ENCODE results near the gene ASXL1. TPM values are rescaled to one million over a fixed set of nuclear protein-coding genes. Genes with fewer than 3 reads are reported as not detected.
"Not testable (repeated sequence)": the region's sequence is repeated elsewhere in the genome, so short reads cannot be mapped to it uniquely, and the experiment has no call there.

ASXL1 gene
- total RNA-seq, 1 donor from 2014 or later = 27.0 TPM

- DNase-seq (ENCODE audit: low read depth) = no peak
These were observed 2.2 kb downstream of the ASXL1 start for GRCh38 chr20:32360333-32360634.

- DNase-seq (ENCODE audit: low read depth) = no peak
These were observed 4.8 kb downstream of the ASXL1 start for GRCh38 chr20:32362901-32363364.

- no peak for DNase-seq (ENCODE audit: low read depth)
These were observed 5.4 kb downstream of the ASXL1 start for GRCh38 chr20:32363492-32363891.

DNA sequence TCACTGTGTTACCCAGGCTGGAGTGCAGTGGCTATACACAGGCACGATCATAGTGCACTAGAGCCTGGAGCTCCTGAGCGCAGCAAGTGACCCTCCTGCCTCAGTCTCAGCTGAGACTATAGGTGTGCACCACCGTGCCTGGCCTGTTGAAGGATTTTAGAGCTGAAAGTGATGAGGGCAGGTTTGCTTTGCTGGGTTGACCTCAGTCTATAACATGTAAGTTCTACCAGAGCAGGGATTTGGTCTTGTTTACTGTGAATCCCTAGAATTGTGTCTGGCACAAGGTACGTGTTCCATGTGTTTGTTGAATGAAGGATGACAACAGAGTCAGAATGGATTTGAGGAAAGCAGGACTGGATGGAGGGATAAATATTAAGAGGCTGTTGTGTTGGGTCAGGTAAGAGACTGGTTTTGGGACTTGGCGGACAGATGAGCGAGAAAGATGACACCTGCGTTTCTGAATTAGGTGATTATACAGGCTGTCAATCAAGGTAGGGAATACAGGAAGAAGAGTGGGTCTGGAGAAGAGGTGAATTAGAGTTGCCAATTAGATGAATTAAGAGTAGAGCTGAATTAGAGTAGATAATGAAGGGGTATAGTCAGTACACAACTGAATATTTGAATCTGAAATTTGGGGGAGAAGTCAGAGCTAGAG lies 6.5 kb downstream of the ASXL1 start:
- no peak for DNase-seq (ENCODE audit: low read depth)

DNA sequence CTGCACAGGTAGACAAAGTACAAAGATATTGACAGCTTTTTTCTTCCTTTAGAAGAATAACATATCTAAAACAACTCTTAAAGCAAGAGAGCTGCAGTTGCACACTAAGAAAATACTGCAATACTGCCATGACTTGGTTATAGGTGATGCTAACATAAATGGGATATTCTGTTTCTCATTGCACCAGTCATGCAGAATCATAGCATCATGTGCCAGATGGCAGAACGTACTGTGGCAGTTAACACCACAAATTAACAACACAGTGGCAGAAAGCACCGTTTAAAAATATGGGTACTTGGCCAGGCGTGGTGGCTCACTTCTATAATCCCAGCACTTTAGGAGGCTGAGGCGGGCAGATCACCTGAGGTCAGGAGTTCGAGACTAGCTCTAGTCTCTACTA lies 7.4 kb downstream of the ASXL1 start:
- no peak for DNase-seq (ENCODE audit: low read depth)

DNA sequence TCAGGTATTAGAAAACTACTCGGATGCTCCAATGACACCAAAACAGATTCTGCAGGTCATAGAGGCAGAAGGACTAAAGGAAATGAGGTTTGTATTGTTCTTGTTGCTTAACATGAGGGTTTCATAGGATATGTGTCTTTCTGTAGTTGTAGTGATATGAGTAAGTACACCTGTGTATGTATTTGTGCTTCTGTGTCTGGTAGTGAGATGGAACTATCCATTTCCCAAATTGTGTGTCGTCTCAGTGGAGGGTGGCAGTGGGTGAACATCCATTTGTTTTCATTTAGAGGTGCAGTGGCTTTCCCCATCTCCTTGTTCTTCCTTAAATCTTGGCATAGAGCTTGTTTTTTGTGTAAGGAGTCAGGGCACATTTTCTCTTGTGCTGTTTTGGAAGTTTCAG lies 8.2 kb downstream of the ASXL1 start:
- no peak for DNase-seq (ENCODE audit: low read depth)

DNA sequence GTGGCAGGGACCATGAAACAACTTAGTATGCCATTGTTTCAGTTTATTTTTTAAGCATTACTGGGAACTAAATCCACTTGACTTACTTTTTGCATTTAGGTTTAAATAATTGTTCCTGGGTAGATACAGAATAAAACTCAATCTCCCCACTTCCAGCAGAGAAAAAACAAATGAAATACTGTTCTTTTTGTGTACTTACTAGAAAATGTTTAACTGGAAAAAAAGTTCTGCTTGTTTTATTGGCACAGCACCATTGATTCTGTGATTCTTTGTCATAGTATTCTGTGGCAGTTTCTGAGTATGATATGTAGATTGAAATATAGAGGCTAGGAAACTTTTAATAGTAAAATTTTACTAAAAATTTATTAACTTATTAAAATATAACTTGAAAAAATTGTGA lies 10.2 kb downstream of the ASXL1 start:
- DNase-seq (ENCODE audit: low read depth) = no peak

- DNase-seq (ENCODE audit: low read depth) = no peak
These were observed 10.8 kb downstream of the ASXL1 start for GRCh38 chr20:32368925-32369324.

DNA sequence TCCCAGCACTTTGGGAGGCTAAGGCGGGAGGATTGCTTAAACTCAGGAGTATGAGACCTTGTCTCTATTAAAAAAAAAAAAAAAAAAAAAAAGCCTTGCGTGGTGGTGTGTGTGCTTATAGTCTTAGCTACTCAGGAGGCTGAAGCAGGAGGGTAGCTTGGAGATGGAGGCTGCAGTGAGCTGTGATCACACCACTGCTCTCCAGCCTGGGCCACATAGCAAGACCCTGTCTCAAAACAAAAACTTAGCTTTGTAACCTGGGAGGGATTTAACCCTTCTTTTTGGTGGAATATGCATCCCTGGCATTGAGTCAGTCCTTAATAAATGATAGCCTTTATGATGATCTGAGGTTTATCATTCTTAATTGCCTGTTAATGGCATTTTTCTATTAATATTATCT lies 12.8 kb downstream of the ASXL1 start:
- DNase-seq (ENCODE audit: low read depth) = no peak

DNA sequence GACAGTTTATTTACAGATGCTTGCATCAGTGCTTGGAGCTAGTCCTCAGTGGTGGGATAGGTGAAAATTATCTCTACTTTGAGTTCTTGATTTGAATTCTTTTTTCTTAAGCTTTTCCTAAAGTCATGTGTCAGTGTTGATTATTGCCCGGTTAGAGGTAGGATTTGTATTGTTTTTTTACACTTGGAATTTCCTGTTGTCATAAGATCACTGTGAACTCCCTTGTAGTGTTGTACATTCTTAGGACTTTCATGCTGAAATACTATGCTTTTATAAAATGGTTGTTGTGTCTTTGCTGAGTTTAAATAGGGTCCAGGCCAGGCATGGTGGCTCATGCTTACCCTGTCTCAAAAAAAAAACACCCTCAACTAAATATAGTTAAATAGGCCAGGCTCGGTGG lies 20.3 kb downstream of the ASXL1 start:
- no peak for DNase-seq (ENCODE audit: low read depth)

DNA sequence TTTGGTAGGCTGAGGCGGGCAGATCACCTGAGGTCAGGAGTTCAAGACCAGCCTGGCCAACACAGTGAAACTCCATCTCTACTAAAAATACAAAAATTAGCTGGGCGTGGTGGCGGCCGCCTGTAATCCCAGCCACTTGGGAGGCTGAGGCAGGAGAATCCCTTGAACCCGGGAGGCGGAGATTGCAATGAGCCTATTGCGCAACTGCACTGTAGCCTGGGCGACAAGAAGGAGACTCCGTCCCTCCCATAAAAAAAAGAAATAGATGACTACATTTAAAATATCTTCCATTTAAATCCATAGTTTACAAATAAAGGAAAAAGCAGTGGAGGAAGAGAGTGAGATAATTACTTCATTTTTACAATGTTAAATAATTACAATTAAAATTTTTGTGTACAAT lies 21.9 kb downstream of the ASXL1 start:
- DNase-seq (ENCODE audit: low read depth) = not testable (repeated sequence)

- DNase-seq (ENCODE audit: low read depth) = no peak
These were observed 22.6 kb downstream of the ASXL1 start for GRCh38 chr20:32380745-32381144.

DNA sequence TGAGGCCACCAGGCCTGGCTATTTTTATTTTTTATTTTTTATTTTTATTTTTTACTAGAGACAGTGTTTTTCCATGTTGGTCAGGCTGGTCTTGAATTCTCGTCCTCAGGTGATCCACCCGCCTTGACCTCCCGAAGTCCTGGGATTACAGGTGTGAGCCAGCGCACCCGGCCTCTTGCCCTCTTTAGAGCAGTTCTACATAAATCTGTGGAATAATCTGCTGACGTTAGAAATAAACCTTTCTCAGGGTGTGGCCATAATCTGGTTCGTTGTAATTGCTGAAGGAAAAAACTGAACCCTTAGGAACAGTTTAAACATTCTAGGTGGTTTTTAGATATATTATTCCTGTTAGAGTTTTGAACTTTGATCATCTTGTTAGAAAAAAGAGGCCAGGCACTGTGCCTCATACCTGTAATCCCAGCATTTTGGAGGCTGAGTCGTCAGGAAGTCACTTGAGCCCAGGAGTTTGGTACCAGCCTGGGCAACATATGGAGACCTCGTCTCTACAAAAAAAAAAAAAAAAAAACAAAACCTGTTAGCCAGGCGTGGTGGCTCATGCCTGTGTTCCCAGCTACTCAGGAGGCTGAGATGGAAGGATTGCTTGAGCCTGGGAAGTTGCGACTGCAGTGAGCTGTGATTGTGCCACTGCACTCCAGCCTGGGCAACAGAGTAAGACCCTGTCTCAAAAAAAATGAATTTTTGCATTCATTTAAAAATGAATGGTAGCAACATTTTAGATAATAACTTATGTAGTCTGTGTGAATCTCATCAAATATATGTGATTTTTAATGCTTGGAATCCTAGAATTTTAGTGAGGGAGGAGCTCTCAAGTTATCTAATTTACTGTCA lies 24.2 kb downstream of the ASXL1 start:
- no peak for DNase-seq (ENCODE audit: low read depth)

DNA sequence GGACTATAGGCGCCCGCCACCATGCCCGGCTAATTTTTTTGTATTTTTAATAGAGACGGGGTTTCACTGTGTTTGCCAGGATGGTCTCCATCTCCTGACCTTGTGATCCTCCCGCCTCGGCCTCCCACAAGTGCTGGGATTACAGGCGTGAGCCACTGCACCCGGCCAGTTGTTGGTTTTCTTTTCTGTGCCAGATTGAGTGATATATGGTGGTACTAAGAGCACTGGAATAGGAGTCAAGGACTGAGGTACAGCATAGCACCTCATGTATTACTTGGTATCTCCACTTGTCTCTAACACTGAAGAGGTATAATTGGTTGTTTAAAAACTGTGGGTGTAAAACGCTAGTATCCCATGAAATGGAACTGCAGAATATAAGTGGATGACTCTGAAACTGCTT lies 25.3 kb downstream of the ASXL1 start:
- not testable (repeated sequence) for DNase-seq (ENCODE audit: low read depth)

GRCh38 chr20:32385541-32385940 lies 27.4 kb downstream of the ASXL1 start:
- no peak for DNase-seq (ENCODE audit: low read depth)

DNA sequence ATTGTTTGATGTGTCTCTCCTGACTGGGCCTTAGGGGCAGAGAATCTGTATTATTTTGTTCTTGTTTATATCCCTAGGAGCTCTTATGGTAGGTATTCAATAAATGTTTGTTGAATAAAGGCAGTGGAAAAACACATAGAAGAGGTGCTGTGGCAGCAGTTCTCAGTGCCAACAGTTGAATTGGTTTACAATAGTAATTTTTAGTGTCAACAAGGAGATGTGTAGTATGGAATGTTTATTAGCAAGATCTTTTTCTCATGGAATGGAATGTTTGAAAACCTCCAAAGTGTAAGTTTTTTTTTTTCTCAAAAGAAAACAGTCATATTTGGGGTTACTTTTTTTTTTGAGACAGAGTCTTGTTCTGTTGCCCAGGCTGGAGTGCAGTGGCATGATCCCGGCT lies 28.0 kb downstream of the ASXL1 start:
- DNase-seq (ENCODE audit: low read depth) = no peak

DNA sequence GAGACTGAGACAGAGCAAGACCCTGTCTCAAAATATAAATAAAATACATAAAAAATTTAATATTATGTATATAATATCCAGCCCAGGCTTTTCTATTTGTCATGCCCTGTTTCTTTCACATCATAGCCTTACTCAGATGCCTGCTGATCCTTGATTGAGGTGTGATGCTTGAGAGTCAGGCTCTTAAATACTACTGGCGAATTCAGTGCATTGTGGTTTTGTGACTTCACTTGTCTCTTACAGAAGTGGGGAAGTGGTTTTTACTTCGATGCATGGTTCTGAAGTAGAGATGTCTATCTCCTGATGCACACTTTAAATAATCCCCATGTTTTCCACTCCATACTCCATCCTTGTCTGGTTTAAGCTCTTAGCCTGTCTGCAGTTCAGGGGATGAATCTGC lies 29.1 kb downstream of the ASXL1 start:
- DNase-seq (ENCODE audit: low read depth) = no peak

GRCh38 chr20:32391003-32391402 lies 32.9 kb downstream of the ASXL1 start:
- DNase-seq (ENCODE audit: low read depth) = no peak

DNA sequence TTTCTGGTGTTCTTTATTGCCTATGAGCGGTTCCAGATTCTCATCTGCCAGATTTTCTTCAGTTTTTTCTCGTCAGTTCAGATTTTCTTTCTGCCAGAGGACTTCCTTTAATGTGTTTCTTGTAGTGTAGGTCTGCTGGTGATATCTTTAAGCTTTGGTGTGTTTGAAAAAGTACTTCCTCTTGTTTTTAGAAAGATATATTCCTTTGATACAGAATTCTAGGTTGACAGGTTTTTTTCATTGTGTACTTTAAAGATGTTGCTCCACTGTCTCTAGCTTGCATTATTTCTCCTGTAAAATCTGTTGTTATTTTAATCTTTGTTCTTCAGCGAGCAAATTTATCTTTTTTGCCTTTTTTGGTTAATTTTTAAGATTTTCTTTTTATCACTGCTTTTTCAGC lies 36.9 kb downstream of the ASXL1 start:
- no peak for DNase-seq (ENCODE audit: low read depth)

GRCh38 chr20:32396646-32397160 lies 38.6 kb downstream of the ASXL1 start:
- no peak for DNase-seq (ENCODE audit: low read depth)

GRCh38 chr20:32397567-32398084 lies 39.5 kb downstream of the ASXL1 start:
- no peak for DNase-seq (ENCODE audit: low read depth)

DNA sequence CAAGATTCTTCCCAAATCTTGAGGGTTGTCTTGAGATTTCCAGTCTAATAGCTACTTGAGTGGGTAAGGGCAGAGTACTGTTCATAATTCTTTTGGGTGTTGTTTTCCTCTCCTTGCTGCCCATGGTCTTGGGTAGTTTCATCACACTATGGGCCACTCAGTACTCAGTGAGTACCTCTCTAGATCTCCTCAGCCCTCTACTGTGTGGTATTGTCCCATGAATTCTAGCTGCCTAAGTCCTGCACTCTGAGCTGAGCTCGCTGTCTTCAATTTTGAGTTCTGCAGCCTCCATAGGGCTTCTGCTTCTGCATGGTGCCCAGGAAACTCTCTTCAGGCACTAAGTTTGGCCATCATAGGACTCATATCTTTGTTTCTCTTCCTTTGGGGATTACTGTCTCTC lies 42.3 kb downstream of the ASXL1 start:
- no peak for DNase-seq (ENCODE audit: low read depth)

- no peak for DNase-seq (ENCODE audit: low read depth)
These were observed 45.9 kb downstream of the ASXL1 start for GRCh38 chr20:32404017-32404416.
